Ovary (tissue), 3 donors: Measurements from ENCODE around the gene USF1.

ENCODE experiments used
- CTCF ChIP-seq, 3 donors: fragments of 450-650 bp in 2 of 3; fragments of 200-600 bp in 1 of 3; IDR thresholded peaks; one replicate each; pipeline versions ENCODE4 v1.5.1 to v1.8.0; 2016 to 2022; ENCODE audit warnings: antibody characterized with exemption in 3 of 3, mild to moderate bottlenecking in 1 of 3
- EP300 ChIP-seq: sonication (generic); formaldehyde crosslinking; IDR thresholded peaks from one replicate; pipeline ENCODE4 v1.6.1; 2017; ENCODE audit warnings: antibody characterized with exemption
- POLR2A ChIP-seq: fragments of 450-650 bp; IDR thresholded peaks from one replicate; pipeline ENCODE4 v1.6.1; 2017; ENCODE audit warnings: antibody characterized with exemption, mild to moderate bottlenecking, moderate library complexity
- donor health status: DM: no; HTN: no; CAD: no.

GRCh38 chr1:161039546-161039945 lies 6.2 kb downstream of the USF1 start:
- no peak for TF ChIP-seq CTCF (IDR thresholded peaks at IDR 0.05)
- no peak for TF ChIP-seq POLR2A
- no peak for TF ChIP-seq EP300
